ENCODE data around the gene PER3. TPM values are rescaled to one million over a fixed set of nuclear protein-coding genes. Genes with fewer than 3 reads are reported as not detected.
A peak's percentile ranks its signal among the peaks of the same experiment; 100 is the strongest.
"Not testable (repeated sequence)": the region's sequence is repeated elsewhere in the genome, so short reads cannot be mapped to it uniquely, and the experiment has no call there.

The PER3 gene
- total RNA-seq, 1 donor from 2014 or later: 0.99 TPM

- no peak for DNase-seq (ENCODE audit: low read depth)
Measured at GRCh38 chr1:7778133-7778628, 5.9 kb upstream of the PER3 start.

DNA sequence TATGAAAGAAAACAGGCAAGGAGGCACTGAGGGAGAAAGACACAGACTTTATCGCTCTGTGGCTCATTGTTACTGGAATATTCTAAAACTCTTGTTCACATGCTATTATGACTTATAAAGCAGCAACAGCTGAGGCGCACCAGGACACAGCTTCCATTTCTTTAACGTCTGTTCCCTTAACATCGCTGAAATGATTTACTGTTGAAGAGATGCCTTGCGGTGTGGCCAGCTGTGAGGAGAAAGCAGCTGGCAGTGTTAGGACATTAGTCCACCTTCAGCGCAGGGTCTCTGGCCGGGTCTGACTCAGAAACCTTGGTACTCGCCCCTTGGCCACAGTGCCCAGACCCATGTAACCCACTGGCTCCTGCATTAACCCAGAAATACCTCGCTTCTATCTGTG lies 3.1 kb upstream of the PER3 start:
- DNase-seq (ENCODE audit: low read depth): no peak

- DNase-seq (ENCODE audit: low read depth): no peak
Measured at GRCh38 chr1:7781501-7781900, 2.6 kb upstream of the PER3 start.

GRCh38 chr1:7781923-7782495 lies 2.1 kb upstream of the PER3 start:
- DNase-seq (ENCODE audit: low read depth): no peak

DNA sequence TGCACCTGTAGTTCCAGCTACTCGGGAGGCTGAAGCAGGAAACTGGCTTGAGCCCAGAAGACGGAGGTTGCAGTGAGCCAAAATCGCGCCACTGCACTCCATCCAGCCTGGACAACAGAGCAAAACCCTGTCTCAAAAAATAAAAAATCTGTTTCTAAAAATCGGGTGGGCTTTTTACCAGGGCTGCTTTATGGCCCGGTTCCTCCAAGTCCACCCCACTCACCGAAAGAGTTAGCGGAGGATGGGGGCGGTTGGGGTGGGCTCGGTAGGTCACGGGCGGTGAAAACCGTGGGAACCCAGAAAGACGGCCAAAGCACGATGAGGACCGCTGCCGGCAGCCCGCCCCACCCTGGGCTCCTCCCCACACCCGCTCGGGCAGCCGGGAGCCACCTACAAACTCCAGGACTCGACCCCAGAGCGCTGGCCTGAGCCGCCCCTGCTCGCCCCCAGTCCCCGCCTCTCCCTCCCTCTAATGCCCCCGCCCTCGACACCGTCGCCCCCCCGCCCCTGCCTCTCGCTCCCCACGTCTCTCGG lies 846 bp upstream of the PER3 start:
- no peak for DNase-seq (ENCODE audit: low read depth)

- DNase-seq (ENCODE audit: low read depth): no peak
Measured at GRCh38 chr1:7784492-7785071, 491 bp downstream of the PER3 start.

DNA sequence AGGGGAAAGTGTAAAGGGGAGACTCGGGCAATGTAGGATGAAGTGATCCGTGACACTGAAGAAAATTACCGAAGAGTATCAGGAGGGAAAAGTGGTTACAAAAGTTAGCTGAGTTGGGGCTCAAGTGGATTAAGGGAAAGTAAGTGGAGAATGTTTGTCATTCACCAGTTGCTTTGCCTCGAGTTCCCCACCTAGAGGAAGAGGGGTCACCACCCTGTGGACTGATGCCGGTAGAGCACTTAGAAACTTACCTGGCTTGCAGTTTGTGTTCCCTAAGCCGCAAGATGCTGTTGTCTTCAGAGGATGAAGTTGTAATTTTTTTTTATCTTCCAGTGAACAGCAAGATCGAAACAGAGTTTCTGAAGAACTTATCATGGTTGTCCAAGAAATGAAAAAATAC lies 1.0 kb downstream of the PER3 start:
- no peak for DNase-seq (ENCODE audit: low read depth)

GRCh38 chr1:7786795-7787194 lies 2.7 kb downstream of the PER3 start:
- no peak for DNase-seq (ENCODE audit: low read depth)

DNA sequence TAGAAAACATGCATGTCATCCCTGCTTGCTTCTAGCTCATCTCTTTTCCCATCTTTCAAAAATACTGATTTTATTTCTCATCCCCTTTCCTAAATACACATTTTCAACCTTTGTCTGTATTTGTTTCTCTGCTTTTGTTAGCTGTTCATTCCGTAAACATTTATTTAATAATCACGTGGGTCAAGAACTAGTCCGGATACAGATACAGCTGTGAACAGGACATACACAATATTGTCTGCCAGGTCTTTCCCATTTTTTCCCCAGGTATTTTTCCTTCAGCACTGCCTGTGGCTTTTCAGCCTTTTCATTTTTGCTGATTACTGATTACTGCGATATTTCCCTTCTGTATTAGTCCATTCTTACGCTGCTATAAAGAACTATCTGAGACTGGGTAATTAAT lies 5.7 kb downstream of the PER3 start:
- no peak for DNase-seq (ENCODE audit: low read depth)

DNA sequence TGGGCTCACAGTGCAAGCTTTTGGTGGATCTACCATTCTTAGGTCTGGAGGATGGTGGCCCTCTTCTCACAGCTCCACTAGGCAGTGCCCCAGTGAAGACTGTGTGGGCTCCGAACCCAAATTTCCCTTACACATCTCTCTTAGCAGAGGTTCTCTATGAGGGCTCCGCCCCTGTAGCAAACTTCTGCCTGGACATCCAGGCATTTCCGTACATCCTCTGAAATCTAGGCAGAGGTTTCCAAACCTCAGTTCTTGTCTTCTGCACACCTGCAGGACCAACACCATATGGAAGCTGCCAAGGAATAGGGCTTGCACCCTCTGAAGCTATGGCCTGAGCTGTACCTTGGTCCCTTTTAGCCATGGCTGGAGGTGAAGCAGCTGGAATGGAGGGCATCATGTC lies 6.9 kb downstream of the PER3 start:
- not testable (repeated sequence) for DNase-seq (ENCODE audit: low read depth)

GRCh38 chr1:7795406-7795805 lies 11.3 kb downstream of the PER3 start:
- no peak for DNase-seq (ENCODE audit: low read depth)

DNA sequence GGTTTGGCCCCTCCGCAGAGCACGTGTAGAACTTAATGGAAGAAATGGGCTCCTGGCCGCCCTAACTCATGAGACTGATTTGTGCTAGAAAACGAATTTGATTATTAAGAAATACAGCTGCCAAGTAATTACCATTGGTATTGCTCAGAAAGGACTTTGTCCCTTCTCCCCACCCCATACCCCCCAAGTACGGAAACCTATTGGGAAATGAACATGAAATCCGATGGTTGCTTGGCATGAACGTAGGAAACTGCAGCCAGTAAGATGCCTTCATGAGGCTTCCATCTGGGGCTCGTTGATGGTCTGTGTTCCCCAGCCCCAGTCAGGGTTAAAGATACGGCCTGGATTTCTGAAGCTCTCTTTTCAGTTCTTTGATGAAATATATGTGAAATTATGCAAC lies 21.4 kb downstream of the PER3 start:
- DNase-seq (ENCODE audit: low read depth): no peak

- peak; percentile 65 for DNase-seq (ENCODE audit: low read depth)
Measured at GRCh38 chr1:7808253-7808844, 24.3 kb downstream of the PER3 start.

DNA sequence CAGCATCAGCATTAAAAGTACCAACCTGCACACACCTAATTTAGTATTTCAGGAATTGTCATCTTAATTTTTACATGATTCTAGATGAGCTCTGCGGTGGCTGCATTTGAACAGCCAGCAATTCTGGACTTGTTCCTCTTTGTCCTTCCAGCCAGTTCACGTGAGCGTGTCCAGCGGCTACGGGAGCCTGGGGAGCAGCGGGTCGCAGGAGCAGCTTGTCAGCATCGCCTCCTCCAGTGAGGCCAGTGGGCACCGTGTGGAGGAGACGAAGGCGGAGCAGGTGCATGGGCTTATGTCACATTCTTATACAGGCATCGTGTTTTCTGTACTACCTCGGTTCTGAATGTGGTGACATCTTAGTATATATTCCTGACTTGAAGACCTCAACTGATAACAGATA lies 25.7 kb downstream of the PER3 start:
- no peak for DNase-seq (ENCODE audit: low read depth)

- peak; percentile 82 for DNase-seq (ENCODE audit: low read depth)
Measured at GRCh38 chr1:7810395-7810794, 26.3 kb downstream of the PER3 start.

DNA sequence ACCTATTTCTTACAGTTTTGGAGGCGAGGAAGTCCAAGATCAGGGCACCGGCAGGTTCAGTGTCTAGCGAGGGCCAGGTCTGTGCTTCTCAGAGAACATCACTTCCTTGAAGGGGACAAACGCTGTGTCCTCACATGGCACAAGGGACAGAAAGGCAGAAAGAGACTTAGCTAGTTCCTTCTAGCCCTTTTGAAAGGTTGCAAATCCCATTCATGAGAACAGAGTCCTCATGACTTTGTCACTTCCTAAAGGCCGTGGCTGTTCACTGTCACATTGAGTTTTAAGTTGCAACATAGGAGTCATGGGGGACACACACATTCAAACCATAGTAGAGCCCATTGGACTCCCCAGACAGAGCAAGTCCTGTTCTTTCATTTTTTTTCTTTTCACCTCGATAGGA lies 27.4 kb downstream of the PER3 start:
- DNase-seq (ENCODE audit: low read depth): no peak

DNA sequence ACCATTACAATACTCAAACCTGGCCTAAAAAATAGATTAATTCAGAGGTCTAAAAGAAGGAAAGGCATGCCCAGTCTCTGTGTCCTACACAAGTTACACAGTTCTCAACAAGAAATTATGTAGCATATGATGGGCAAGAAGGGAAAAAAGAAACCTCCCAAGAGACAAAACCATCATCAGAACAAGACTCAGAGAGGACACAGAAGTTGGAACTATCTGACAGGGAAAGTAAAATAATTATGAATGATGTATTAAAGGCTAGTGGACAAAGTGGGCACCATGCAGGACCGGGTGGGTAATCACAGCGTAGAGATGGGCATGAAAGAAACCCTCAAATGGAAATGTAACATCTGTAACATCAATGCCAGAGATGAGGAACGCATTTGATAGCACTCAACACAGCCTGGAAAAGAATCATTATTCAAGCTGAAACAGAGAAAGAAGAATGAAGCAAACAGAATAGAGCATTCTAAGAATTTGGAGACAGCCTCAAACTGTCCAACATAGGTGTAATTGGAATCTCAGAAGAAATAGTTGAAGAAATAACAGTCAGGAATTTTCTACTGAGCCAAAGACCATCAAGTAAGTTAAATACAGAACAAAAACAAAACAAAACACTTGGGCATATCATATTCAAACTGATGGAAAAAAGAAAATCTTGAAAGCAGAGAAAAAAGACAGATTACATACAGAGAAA lies 29.7 kb downstream of the PER3 start:
- no peak for DNase-seq (ENCODE audit: low read depth)

DNA sequence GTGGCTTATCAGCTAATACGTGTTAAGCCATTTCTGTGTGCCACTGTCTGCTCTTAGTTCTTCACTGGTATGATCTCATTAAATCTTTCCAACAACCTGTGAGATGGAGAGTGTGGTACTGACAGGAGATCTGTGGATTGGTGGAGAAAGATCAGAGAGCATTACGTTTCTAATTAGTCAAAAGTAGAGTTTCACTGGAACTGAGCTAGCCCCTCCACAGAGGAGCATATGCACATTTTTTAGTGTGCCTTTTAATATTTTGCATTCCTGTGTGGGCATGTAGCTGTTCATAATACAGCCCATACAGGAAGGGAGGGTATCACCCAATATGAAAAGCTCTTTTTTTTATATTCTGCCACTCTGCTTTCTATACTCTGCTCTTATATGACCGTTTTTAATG lies 37.2 kb downstream of the PER3 start:
- DNase-seq (ENCODE audit: low read depth): no peak

DNA sequence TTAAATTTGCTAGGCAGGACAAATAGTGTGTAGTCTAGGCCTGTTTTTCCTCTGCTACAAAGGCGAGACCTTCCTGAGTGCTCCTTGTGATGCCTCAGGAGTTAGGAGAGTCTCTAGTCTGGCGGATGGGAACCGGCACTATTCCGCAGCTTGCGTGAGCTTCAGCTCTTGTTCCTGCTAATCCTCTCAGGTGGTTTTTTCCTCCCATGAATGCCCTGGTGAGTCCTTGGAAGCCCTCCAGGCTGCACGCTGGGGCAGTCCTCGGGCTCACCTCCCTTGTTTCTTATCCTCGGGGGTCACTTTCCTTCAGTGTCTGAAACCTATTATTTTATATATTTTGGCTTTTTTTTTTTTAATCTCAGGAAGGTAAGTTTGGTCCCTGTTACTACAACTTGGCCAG lies 40.6 kb downstream of the PER3 start:
- DNase-seq (ENCODE audit: low read depth): no peak

DNA sequence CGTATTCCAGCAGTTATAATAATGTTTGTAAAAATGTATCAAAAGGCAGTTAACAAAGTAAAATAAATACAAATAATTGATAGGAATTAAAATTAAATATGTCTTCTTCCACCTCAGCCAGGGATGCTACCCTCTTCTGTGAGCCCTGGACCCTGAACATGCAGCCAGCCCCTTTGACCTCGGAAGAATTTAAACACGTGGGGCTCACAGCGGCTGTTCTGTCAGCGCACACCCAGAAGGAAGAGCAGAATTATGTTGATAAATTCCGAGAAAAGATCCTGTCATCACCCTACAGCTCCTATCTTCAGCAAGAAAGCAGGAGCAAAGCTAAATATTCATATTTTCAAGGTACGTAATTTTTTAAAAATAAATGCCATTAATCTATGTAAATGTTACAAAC lies 42.3 kb downstream of the PER3 start:
- DNase-seq (ENCODE audit: low read depth): no peak

DNA sequence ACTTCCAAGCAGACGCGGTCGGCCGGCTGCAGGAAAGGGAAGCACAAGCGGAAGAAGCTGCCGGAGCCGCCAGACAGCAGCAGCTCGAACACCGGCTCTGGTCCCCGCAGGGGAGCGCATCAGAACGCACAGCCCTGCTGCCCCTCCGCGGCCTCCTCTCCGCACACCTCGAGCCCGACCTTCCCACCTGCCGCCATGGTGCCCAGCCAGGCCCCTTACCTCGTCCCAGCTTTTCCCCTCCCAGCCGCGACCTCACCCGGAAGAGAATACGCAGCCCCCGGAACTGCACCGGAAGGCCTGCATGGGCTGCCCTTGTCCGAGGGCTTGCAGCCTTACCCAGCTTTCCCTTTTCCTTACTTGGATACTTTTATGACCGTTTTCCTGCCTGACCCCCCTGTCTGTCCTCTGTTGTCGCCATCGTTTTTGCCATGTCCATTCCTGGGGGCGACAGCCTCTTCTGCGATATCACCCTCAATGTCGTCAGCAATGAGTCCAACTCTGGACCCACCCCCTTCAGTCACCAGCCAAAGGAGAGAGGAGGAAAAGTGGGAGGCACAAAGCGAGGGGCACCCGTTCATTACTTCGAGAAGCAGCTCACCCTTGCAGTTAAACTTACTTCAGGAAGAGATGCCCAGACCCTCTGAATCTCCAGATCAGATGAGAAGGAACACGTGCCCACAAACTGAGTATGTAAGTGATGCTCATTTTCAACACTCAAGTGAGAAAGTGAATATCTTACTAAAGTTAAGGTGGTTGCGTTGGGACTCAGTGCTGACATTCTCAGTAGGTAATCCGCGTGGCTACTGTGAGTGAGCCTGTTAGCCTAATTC lies 43.2 kb downstream of the PER3 start:
- DNase-seq (ENCODE audit: low read depth): no peak

GRCh38 chr1:7831458-7831857 lies 47.4 kb downstream of the PER3 start:
- DNase-seq (ENCODE audit: low read depth): no peak

All from renal cortical epithelial cell (primary cell).